H1 (cell line): ENCODE data around the gene ZBTB20. TPM values are rescaled to one million over a fixed set of nuclear protein-coding genes. Genes with fewer than 3 reads are reported as not detected.

Experiments
- CTCF ChIA-PET: fragments of 300-600 bp; sonication (Branson Sonifier 250); formaldehyde crosslinking; loops from one replicate; lab custom pipeline; 2021; ENCODE audit not compliant: partially characterized antibody; lab: Charles Lee
- POLR2A ChIA-PET: fragments of 300-600 bp; sonication (Branson Sonifier 250); formaldehyde crosslinking; loops from one replicate; lab custom pipeline; 2021; ENCODE audit warnings: inconsistent platforms; ENCODE audit not compliant: partially characterized antibody; lab: Charles Lee
- DNase-seq, 2 experiments: peaks; one replicate each; pipeline versions ENCODE4 v3.0.0 to v3.0.0-alpha.2; 2010 to 2022; ENCODE audit warnings: low spot score in 2 of 2, low read depth in 1 of 2, mixed read lengths in 1 of 2
- FAIRE-seq: peaks from 2 replicates; lab custom pipeline; 2011; peaks lifted over from hg19 to GRCh38; lab: Jason Lieb, UNC
- H2AFZ ChIP-seq: 2 replicates; pipeline ENCODE4 v1.8.1; 2012; ENCODE audit warnings: low read length, inconsistent platforms
- H2AK5ac ChIP-seq: 2 replicates; pipeline ENCODE4 v1.6.1; 2013; ENCODE audit warnings: low read depth, low read length
- H2BK120ac ChIP-seq: replicated peaks from 2 replicates; pipeline ENCODE3; 2013; ENCODE audit warnings: low read depth, low read length, inconsistent platforms
- H2BK12ac ChIP-seq: 2 replicates; pipeline ENCODE4 v1.6.1; 2013; ENCODE audit warnings: low read depth, low read length
- H2BK15ac ChIP-seq: 2 replicates; pipeline ENCODE4 v1.6.1; 2013; ENCODE audit warnings: low read length
- H2BK20ac ChIP-seq: 2 replicates; pipeline ENCODE4 v1.6.1; 2013; ENCODE audit warnings: low read length
- H2BK5ac ChIP-seq: 2 replicates; pipeline ENCODE4 v1.6.1; 2013; ENCODE audit warnings: low read depth, low read length
- H3K14ac ChIP-seq: 2 replicates; pipeline ENCODE4 v1.6.1; 2013; ENCODE audit warnings: inconsistent platforms; ENCODE audit not compliant: insufficient read length
- H3K18ac ChIP-seq: 2 replicates; pipeline ENCODE4 v1.6.1; 2013; ENCODE audit warnings: low read length; ENCODE audit errors: extremely low read depth
- H3K23ac ChIP-seq: 2 replicates; pipeline ENCODE4 v1.6.1; 2013; ENCODE audit warnings: inconsistent platforms; ENCODE audit not compliant: insufficient read length
- H3K23me2 ChIP-seq: 2 replicates; pipeline ENCODE4 v1.6.1; 2013; ENCODE audit warnings: low read depth, low read length
- H3K27ac ChIP-seq: 2 replicates; pipeline ENCODE4 v1.6.1; 2011; ENCODE audit warnings: low read depth, low read length, inconsistent platforms
- H3K27me3 ChIP-seq, 4 experiments: replicated peaks in 1 of 4; 1 replicate in 1 of 4; 2 replicates in 3 of 4; pipeline versions ENCODE4 v1.6.1 to v1.8.1; 2011 to 2013; ENCODE audit warnings: low read length in 3 of 4, mild to moderate bottlenecking in 3 of 4, inconsistent platforms in 2 of 4, mixed read lengths in 2 of 4, moderate library complexity in 1 of 4; ENCODE audit not compliant: control insufficient read depth in 3 of 4, insufficient read depth in 3 of 4; ENCODE audit errors: extremely low read depth in 1 of 4
- H3K36me3 ChIP-seq, 4 experiments: 2 replicates each; pipeline versions ENCODE4 v1.6.1 to v1.8.1; 2011 to 2013; ENCODE audit warnings: mild to moderate bottlenecking in 4 of 4, low read length in 3 of 4, moderate library complexity in 2 of 4, control low read depth in 1 of 4, inconsistent platforms in 1 of 4; ENCODE audit not compliant: insufficient read depth in 4 of 4, control insufficient read depth in 2 of 4
- H3K4ac ChIP-seq: replicated peaks from 2 replicates; pipeline ENCODE3; 2013; ENCODE audit warnings: low read length, low read depth, mixed read lengths, inconsistent platforms; ENCODE audit not compliant: insufficient read length
- H3K4me1 ChIP-seq, 4 experiments: replicated peaks in 1 of 4; 1 replicate in 1 of 4; 2 replicates in 3 of 4; pipeline versions ENCODE4 v1.6.1 to v1.8.1; 2011 to 2013; ENCODE audit warnings: low read length in 3 of 4, inconsistent platforms in 2 of 4, mixed read lengths in 1 of 4; ENCODE audit not compliant: insufficient read depth in 4 of 4, control insufficient read depth in 3 of 4
- H3K4me2 ChIP-seq, 2 experiments: 2 replicates each; pipeline versions ENCODE4 v1.6.1 to v1.8.1; 2011 to 2013; ENCODE audit warnings: low read depth in 2 of 2, low read length in 2 of 2, control low read depth in 1 of 2, inconsistent platforms in 1 of 2, mild to moderate bottlenecking in 1 of 2; ENCODE audit not compliant: insufficient read depth in 1 of 2
- H3K4me3 ChIP-seq, 4 experiments: fragments of 200-600, 300-600 bp in 1 of 4; sonication (generic), shearing (Covaris generic), sonication (Bioruptor Twin) in 1 of 4; 2 replicates each; pipeline versions ENCODE4 v1.5.1 to v1.8.1; 2011 to 2016; ENCODE audit warnings: low read length in 4 of 4, low read depth in 3 of 4, control low read depth in 2 of 4, inconsistent platforms in 2 of 4, mild to moderate bottlenecking in 2 of 4, mixed read lengths in 1 of 4, moderate library complexity in 1 of 4; ENCODE audit not compliant: insufficient read depth in 2 of 4; ENCODE audit errors: extremely low read depth in 1 of 4
- H3K56ac ChIP-seq: replicated peaks from 2 replicates; pipeline ENCODE3; 2013; ENCODE audit warnings: low read depth, mild to moderate bottlenecking, mixed read lengths, low read length, inconsistent platforms; ENCODE audit not compliant: insufficient read length
- H3K79me1 ChIP-seq: 2 replicates; pipeline ENCODE4 v1.6.1; 2013; ENCODE audit warnings: low read depth, low read length, control low read depth
- H3K79me2 ChIP-seq, 2 experiments: 2 replicates each; pipeline versions ENCODE4 v1.6.1 to v1.8.1; 2012 to 2013; ENCODE audit warnings: low read length in 2 of 2, mild to moderate bottlenecking in 2 of 2, inconsistent platforms in 1 of 2; ENCODE audit not compliant: insufficient read depth in 2 of 2, control insufficient read depth in 1 of 2
- H3K9ac ChIP-seq, 4 experiments: replicated peaks in 1 of 4; 1 replicate in 1 of 4; 2 replicates in 3 of 4; pipeline versions ENCODE4 v1.6.1 to v1.8.1; 2011 to 2013; ENCODE audit warnings: low read depth in 3 of 4, low read length in 3 of 4, control low read depth in 2 of 4, mild to moderate bottlenecking in 2 of 4, moderate library complexity in 2 of 4, inconsistent platforms in 1 of 4; ENCODE audit errors: extremely low read depth in 1 of 4
- H3K9me3 ChIP-seq, 2 experiments: 2 replicates each; pipeline versions ENCODE4 v1.6.1 to v1.8.1; 2012 to 2013; ENCODE audit warnings: mild to moderate bottlenecking in 2 of 2, moderate library complexity in 2 of 2, control low read depth in 1 of 2, inconsistent platforms in 1 of 2, low read depth in 1 of 2, low read length in 1 of 2, mixed read lengths in 1 of 2; ENCODE audit not compliant: insufficient read depth in 2 of 2
- H4K20me1 ChIP-seq, 2 experiments: replicated peaks in 1 of 2; 2 replicates each; pipeline versions ENCODE3 to v1.8.1; 2011 to 2013; ENCODE audit warnings: inconsistent platforms in 2 of 2, low read length in 2 of 2, mild to moderate bottlenecking in 1 of 2; ENCODE audit not compliant: insufficient read depth in 2 of 2, control insufficient read depth in 1 of 2
- H4K5ac ChIP-seq: 2 replicates; pipeline ENCODE4 v1.6.1; 2013; ENCODE audit warnings: low read length, low read depth, mixed read lengths, inconsistent platforms; ENCODE audit not compliant: insufficient read length
- H4K8ac ChIP-seq: 2 replicates; pipeline ENCODE4 v1.8.0; 2013; ENCODE audit warnings: mild to moderate bottlenecking, moderate library complexity, low read length, inconsistent platforms; ENCODE audit not compliant: insufficient read depth; ENCODE audit errors: extremely low read depth
- H4K91ac ChIP-seq: replicated peaks from 2 replicates; pipeline ENCODE3; 2013; ENCODE audit warnings: low read length, mixed read lengths, inconsistent platforms; ENCODE audit not compliant: insufficient read length
- CBX5 ChIP-seq: fragments of 300-800, 300-1000 bp; sonication (generic); IDR thresholded peaks from 2 replicates; pipeline ENCODE4 v1.7.1; 2016; ENCODE audit warnings: antibody characterized with exemption, low read length, low read depth
- CBX8 ChIP-seq: fragments of 300-800, 300-1000 bp; sonication (generic); IDR thresholded peaks from 2 replicates; pipeline ENCODE4 v1.7.1; 2016; ENCODE audit warnings: low read depth, low read length, borderline replicate concordance
- CEBPB ChIP-seq: IDR thresholded peaks from 2 replicates; pipeline ENCODE4 v1.6.1; 2012; ENCODE audit warnings: low read depth, low read length
- CHD1 ChIP-seq: IDR thresholded peaks from 2 replicates; pipeline ENCODE4 v1.6.1; 2012; ENCODE audit warnings: low read depth, low read length, improper control_type of control experiment
- EGR1 ChIP-seq: IDR thresholded peaks from 2 replicates; pipeline ENCODE4 v1.6.1; 2011; ENCODE audit warnings: low read depth, low read length, borderline replicate concordance
- HDAC2 ChIP-seq, 2 experiments: fragments of 300-600 bp in 1 of 2; sonication (generic) in 1 of 2; IDR thresholded peaks; 2 replicates each; pipeline ENCODE4 v1.6.1; 2011 to 2012; ENCODE audit warnings: low read depth in 2 of 2, low read length in 2 of 2, mild to moderate bottlenecking in 2 of 2, moderate library complexity in 2 of 2, borderline replicate concordance in 1 of 2, inconsistent platforms in 1 of 2
- JUND ChIP-seq: IDR thresholded peaks from 2 replicates; pipeline ENCODE4 v1.6.1; 2011; ENCODE audit warnings: mild to moderate bottlenecking, improper control_type of control experiment, low read length
- POLR2A ChIP-seq, 2 experiments: IDR thresholded peaks; 1 replicate in 1 of 2; 2 replicates in 1 of 2; pipeline ENCODE4 v1.6.1; 2011; ENCODE audit warnings: low read depth in 2 of 2, low read length in 2 of 2, mild to moderate bottlenecking in 2 of 2; ENCODE audit errors: control extremely low read depth in 1 of 2
- SIRT6 ChIP-seq: IDR thresholded peaks from one replicate; pipeline ENCODE4 v1.7.1; 2012; ENCODE audit warnings: low read length, inconsistent platforms
- SP2 ChIP-seq: IDR thresholded peaks from 2 replicates; pipeline ENCODE4 v1.6.1; 2012; ENCODE audit warnings: mild to moderate bottlenecking, low read length, inconsistent platforms
- SP4 ChIP-seq: IDR thresholded peaks from 2 replicates; pipeline ENCODE4 v1.6.1; 2012; ENCODE audit warnings: low read length, inconsistent platforms
- SRF ChIP-seq: IDR thresholded peaks from 2 replicates; pipeline ENCODE4 v1.6.1; 2011; ENCODE audit warnings: mild to moderate bottlenecking, low read depth, low read length, moderate library complexity
- ZNF274 ChIP-seq: IDR thresholded peaks from 2 replicates; pipeline ENCODE4 v1.7.0; 2012; ENCODE audit warnings: low read length, borderline replicate concordance; ENCODE audit errors: extremely low read depth
- WGBS, 2 experiments: shearing (Covaris generic) in 1 of 2; methylation state at CpG; one replicate each; pipeline versions ENCODE4 v1.1.6 to v1.1.7; 2013 to 2015; ENCODE audit warnings: low lambda C conversion rate in 2 of 2, mixed read lengths in 2 of 2, inconsistent platforms in 1 of 2, low coverage in 1 of 2, missing lambda C conversion rate in 1 of 2; ENCODE audit not compliant: insufficient replicate concordance in 2 of 2, insufficient coverage in 1 of 2, insufficient read length in 1 of 2; ENCODE audit errors: extremely low coverage in 1 of 2, missing lambda C conversion rate in 1 of 2; 5-methylcytosine and 5-hydroxymethylcytosine counted together
- polyA plus RNA-seq, 7 experiments: library from polyadenylated mRNA; depleted of rRNA in 3 of 7; stranded (reverse) in 5 of 7; unstranded in 2 of 7; fragments of >200 nt in 5 of 7; fragments of 200-250 nt in 2 of 7; gene quantifications; 1 replicate in 5 of 7; 2 replicates in 1 of 7; 4 replicates in 1 of 7; pipeline versions ENCODE4 v1.2.1 to v1.2.3, GENCODE V29; 2011 to 2013; ENCODE audit warnings: missing spikeins in 2 of 7, mixed read lengths in 2 of 7
- total RNA-seq: library from RNA; stranded (reverse); fragmentation: NEBNext Ultra II Directional; extraction: Animal tissue kit (Norgen Biotek cat#: 25700); gene quantifications from 2 replicates; pipeline ENCODE4 v1.2.1, GENCODE V29; 2021
- TF ChIP-seq, protein P1 (sequence below): IDR thresholded peaks from 2 replicates; pipeline ENCODE4 v1.6.1; 2012; ENCODE audit warnings: inconsistent platforms
- TF ChIP-seq, protein P2 (sequence below): IDR thresholded peaks from 2 replicates; pipeline ENCODE4 v1.6.1; 2011; ENCODE audit warnings: low read length, improper control_type of control experiment

The ZBTB20 gene
- total and polyA plus RNA-seq, 2 of the 8 experiments (the other 6 are each of a cell fraction or from before 2014, with no cell fraction given), result 0.35 to 1.3 TPM

DNA sequence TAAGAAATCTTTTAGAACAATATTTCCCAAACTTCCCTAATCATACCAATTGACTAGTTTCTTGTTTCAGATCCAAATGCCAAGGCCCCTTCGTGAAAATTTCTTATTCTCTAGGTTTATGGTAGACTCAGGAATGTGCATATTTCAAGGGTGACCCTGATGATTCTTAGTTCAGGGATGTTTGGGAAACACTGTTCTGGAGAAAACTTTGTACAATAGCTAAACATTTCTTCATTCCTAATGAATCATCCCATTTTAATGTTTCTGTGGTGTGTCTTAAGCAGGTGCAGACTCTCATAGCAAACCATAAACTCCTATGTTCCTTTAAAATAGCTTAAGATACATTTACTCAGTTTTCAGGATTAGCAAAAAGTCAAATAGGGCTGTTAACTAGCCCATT is 538.8 kb downstream of the ZBTB20 start:
- ChIA-PET CTCF (no interaction called here), POLR2A (no interaction called here)
- Histone ChIP-seq H3K18ac (no peak overlapping the region), H3K79me2 (no peaks in the 10 kb centered on the region), H2BK12ac (no peak overlapping the region), H4K5ac (no peak overlapping the region), H2BK15ac (no peak overlapping the region), H3K9me3 (no peaks in the 10 kb centered on the region), H3K9ac (no peak overlapping the region), H2BK120ac (no peak overlapping the region), H2BK5ac (no peak overlapping the region), H3K4ac (no peak overlapping the region), H2AFZ (no peak overlapping the region), H2BK20ac (no peak overlapping the region), H3K79me1 (no peaks in the 10 kb centered on the region), H3K4me3 (no peak overlapping the region), H3K23me2 (no peaks in the 10 kb centered on the region), H4K8ac (no peak overlapping the region), H4K91ac (no peak overlapping the region), H3K36me3 (no peaks in the 10 kb centered on the region), H3K23ac (no peak overlapping the region), H3K4me1 (no peaks in the 10 kb centered on the region), H2AK5ac (no peak overlapping the region), H3K27ac (no peak overlapping the region), H3K27me3 (no peaks in the 10 kb centered on the region), H3K56ac (no peak overlapping the region), H3K4me2 (no peak overlapping the region), H3K14ac (no peak overlapping the region), H4K20me1 (no peaks in the 10 kb centered on the region)
- no peak for DNase-seq
- 100% methylated on average over 1 of the region's 1 CpG; no CpG with 5 or more reads in 1 of the 2 experiments for WGBS, 2 experiments
- FAIRE-seq, result no peak
- TF ChIP-seq EGR1 (no peak), CHD1 (no peak), ZNF274 (no peak), CEBPB (no peak), SP2 (no peak), SRF (no peak), POLR2A (IDR thresholded peaks at IDR 0.05; ENCODE audit: control extremely low read depth in 1 of 2, low read depth in 2 of 2, low read length in 2 of 2) (no peak), CBX8 (no peak), JUND (no peak), HDAC2 (IDR thresholded peaks at IDR 0.05; ENCODE audit: borderline replicate concordance in 1 of 2, low read depth in 2 of 2, low read length in 2 of 2) (no peak), SP4 (no peak), SIRT6 (no peak), CBX5 (no peak)
- TF ChIP-seq, protein P1, sequence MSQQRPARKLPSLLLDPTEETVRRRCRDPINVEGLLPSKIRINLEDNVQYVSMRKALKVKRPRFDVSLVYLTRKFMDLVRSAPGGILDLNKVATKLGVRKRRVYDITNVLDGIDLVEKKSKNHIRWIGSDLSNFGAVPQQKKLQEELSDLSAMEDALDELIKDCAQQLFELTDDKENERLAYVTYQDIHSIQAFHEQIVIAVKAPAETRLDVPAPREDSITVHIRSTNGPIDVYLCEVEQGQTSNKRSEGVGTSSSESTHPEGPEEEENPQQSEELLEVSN, result no peak
- TF ChIP-seq, protein P2, sequence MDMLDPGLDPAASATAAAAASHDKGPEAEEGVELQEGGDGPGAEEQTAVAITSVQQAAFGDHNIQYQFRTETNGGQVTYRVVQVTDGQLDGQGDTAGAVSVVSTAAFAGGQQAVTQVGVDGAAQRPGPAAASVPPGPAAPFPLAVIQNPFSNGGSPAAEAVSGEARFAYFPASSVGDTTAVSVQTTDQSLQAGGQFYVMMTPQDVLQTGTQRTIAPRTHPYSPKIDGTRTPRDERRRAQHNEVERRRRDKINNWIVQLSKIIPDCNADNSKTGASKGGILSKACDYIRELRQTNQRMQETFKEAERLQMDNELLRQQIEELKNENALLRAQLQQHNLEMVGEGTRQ, result no peak
